ENCODE results near the gene SSPN. TPM values are rescaled to one million over a fixed set of nuclear protein-coding genes. Genes with fewer than 3 reads are reported as not detected.

The SSPN gene
- total and polyA plus RNA-seq, 9 of the 15 experiments (the other 6 are each of a cell fraction or from before 2014, with no cell fraction given): 0.40 TPM; not detected in 8

- TF ChIP-seq KDM5B (IDR thresholded peaks at IDR 0.05; ENCODE audit: insufficient replicate concordance, low read depth, low read length) (no peak), HDAC3 (IDR thresholded peaks at IDR 0.05; ENCODE audit: borderline replicate concordance, partially characterized antibody) (no peak), NEUROD1 (IDR thresholded peaks at IDR 0.05; ENCODE audit: borderline replicate concordance, low read depth, low read length, partially characterized antibody) (no peak), ZBED1 (IDR thresholded peaks at IDR 0.05) (no peak), UBTF (IDR thresholded peaks at IDR 0.05; ENCODE audit: borderline replicate concordance in 1 of 2, low read depth in 2 of 2, low read length in 2 of 2) (no peak)
These were observed 90.8 kb downstream of the SSPN start (continued) for GRCh38 chr12:26286186-26286585.

DNA sequence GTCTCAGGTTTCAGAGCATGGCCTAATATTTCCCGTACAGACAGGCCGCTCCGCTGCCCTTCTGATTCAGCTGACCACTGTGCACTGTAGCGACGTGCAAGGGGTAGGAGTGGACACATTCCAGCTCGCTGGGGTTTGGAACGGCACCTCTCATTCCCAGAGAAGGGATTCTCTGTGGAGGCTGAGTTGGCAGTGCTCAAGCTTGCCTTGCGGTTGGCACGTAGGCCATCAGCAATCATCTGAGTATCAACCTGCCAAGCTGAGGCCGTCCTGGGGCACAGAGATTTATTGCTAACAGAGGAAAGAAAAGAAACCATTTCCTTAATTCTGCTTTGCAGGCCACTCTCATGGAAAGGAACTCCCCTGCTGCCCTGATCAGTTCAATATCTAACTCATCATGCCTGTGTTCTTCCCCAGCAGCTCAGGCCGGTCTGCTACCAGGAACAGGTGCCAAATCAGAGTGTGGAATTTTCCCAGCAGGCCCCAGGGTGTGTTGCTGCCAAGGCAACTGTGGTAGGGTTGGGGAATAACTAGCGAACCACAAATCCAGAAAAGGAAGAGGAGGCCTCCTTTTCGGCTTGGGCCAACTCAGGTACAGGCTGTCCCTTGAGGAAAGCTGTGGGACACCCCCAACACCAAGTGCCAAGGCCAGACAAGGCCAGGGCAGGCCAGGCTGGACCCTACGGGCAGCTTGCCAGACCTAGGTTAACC is 92.5 kb downstream of the SSPN start:
- ChIA-PET POLR2A (interaction anchor here (0.9 to 1.4 kb wide), 2 partner anchors 9 to 10 kb away, joined by 3 to 4 read pairs; no protein-coding TSS in a partner anchor), CTCF (ENCODE audit: low intra/inter-chr PET ratio) (no interaction called here)
- Histone ChIP-seq H3K27me3 (ENCODE audit: control insufficient read depth in 2 of 2, insufficient read depth in 2 of 2, low read length in 2 of 2) (no peaks in the 10 kb centered on the region; a peak in 1 of 5 replicates), H3K9me3 (replicated peaks; ENCODE audit: control insufficient read depth, insufficient read depth, low read depth, low read length) (no peaks in the 10 kb centered on the region), H3K79me2 (ENCODE audit: control insufficient read depth, insufficient read depth, low read length) (no peaks in the 10 kb centered on the region), H3K4me3 (no peak overlapping the region), H3K36me3 (ENCODE audit: control insufficient read depth, insufficient read depth, low read length) (no peaks in the 10 kb centered on the region), H2AFZ (ENCODE audit: low read depth, low read length) (no peak overlapping the region), H3K9me1 (ENCODE audit: control insufficient read depth, insufficient read depth, low read length) (no peaks in the 10 kb centered on the region), H3K9ac (ENCODE audit: insufficient read depth in 1 of 2, low read depth in 2 of 2, low read length in 2 of 2) (no peak overlapping the region), H4K20me1 (replicated peaks; ENCODE audit: control insufficient read depth, insufficient read depth, low read length) (no peaks in the 10 kb centered on the region), H3K4me2 (ENCODE audit: insufficient read depth, low read length) (no peak overlapping the region), H3K27ac (ENCODE audit: extremely low read depth, low read depth, low read length) (no peak overlapping the region), H3K4me1 (replicated peaks in 1 of 2; ENCODE audit: control insufficient read depth in 2 of 2, insufficient read depth in 2 of 2, low read length in 2 of 2) (no peaks in the 10 kb centered on the region; a peak in 1 of 5 replicates)
- FAIRE-seq (no peak), ATAC-seq (no peak), DNase-seq (ENCODE audit: extremely low read depth in 1 of 4, low spot score in 3 of 4) (no peak)
- WGBS (ENCODE audit: insufficient coverage, low coverage, missing lambda C conversion rate): 37% methylated on average over 11 of the region's 14 CpGs
- in situ Hi-C loops (cut with MboI): no loop called here
- intact Hi-C loops (cut with micrococcal nuclease): no loop called here
- no TSS peak for BruUV-seq (replicated peaks)
- no peak for TF ChIP-seq ZNF277 (CRISPR knock-in tag; IDR thresholded peaks at IDR 0.05; ENCODE audit: borderline replicate concordance)
- TF ChIP-seq KLF16 (IDR thresholded peaks at IDR 0.05): no peak
- TF ChIP-seq NFE2 (IDR thresholded peaks at IDR 0.05; ENCODE audit: low read depth): no peak
- no peak for TF ChIP-seq ARID1B (IDR thresholded peaks at IDR 0.05)
- no peak for TF ChIP-seq CXXC5 (CRISPR knock-in tag; IDR thresholded peaks at IDR 0.05)
- no peak for TF ChIP-seq GATAD2A (IDR thresholded peaks at IDR 0.05)
- no peak for TF ChIP-seq CBFB (CRISPR knock-in tag; IDR thresholded peaks at IDR 0.05)
- TF ChIP-seq RBM25 (IDR thresholded peaks at IDR 0.05; ENCODE audit: low read depth, low read length, severe bottlenecking): no peak
- TF ChIP-seq MEF2D (tag; conservative IDR thresholded peaks at IDR 0.05; ENCODE audit: low read depth): no peak
- no peak for TF ChIP-seq STAT5B (CRISPR knock-in tag; IDR thresholded peaks at IDR 0.05)
- TF ChIP-seq, protein P1, sequence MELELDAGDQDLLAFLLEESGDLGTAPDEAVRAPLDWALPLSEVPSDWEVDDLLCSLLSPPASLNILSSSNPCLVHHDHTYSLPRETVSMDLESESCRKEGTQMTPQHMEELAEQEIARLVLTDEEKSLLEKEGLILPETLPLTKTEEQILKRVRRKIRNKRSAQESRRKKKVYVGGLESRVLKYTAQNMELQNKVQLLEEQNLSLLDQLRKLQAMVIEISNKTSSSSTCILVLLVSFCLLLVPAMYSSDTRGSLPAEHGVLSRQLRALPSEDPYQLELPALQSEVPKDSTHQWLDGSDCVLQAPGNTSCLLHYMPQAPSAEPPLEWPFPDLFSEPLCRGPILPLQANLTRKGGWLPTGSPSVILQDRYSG (tag; conservative IDR thresholded peaks at IDR 0.05; ENCODE audit: low read depth): no peak

Data from K562 (cell line).